HG02678 (cell line): Measurements from ENCODE around the gene BTBD1.

Experiments used
- ATAC-seq: cut with Tn5 transposase; IDR thresholded peaks from one replicate; pipeline ENCODE4 v1.9.1; 2021; ENCODE audit warnings: mild to moderate bottlenecking, moderate library complexity; ENCODE audit not compliant: unreplicated experiment

The BTBD1 gene

GRCh38 chr15:82999426-82999825, 67.6 kb downstream of the BTBD1 start:
- no peak for ATAC-seq

GRCh38 chr15:82995938-82996337, 71.1 kb downstream of the BTBD1 start:
- ATAC-seq, result no peak

- ATAC-seq, result no peak
These were observed 72.0 kb downstream of the BTBD1 start for GRCh38 chr15:82995076-82995475.

GRCh38 chr15:82993144-82993543, 73.9 kb downstream of the BTBD1 start:
- ATAC-seq, result no peak

GRCh38 chr15:82992436-82992998, 74.5 kb downstream of the BTBD1 start:
- no peak for ATAC-seq

- ATAC-seq, result no peak
These were observed 80.6 kb downstream of the BTBD1 start for GRCh38 chr15:82986442-82986780.

- ATAC-seq, result peak; percentile 98
These were observed 81.2 kb downstream of the BTBD1 start, which contains the start of gene RAMAC for GRCh38 chr15:82985688-82986441. Gene RAMAC, plus strand, starts transcription at chr15:82986210. Its CDS starts 2,809 bp downstream, at chr15:82989019.

- ATAC-seq, result no peak
These were observed 86.1 kb downstream of the BTBD1 start for GRCh38 chr15:82980981-82981380.

- ATAC-seq, result no peak
These were observed 87.3 kb downstream of the BTBD1 start for GRCh38 chr15:82979726-82980125.

GRCh38 chr15:82978438-82978837, 88.6 kb downstream of the BTBD1 start:
- no peak for ATAC-seq

GRCh38 chr15:82977076-82977475, 90.0 kb downstream of the BTBD1 start:
- ATAC-seq, result no peak

- ATAC-seq, result no peak
These were observed 94.1 kb downstream of the BTBD1 start for GRCh38 chr15:82972990-82973389.

GRCh38 chr15:82971218-82971984, 95.7 kb downstream of the BTBD1 start:
- no peak for ATAC-seq

GRCh38 chr15:82970696-82971095, 96.4 kb downstream of the BTBD1 start:
- ATAC-seq, result no peak

- no peak for ATAC-seq
These were observed 96.9 kb downstream of the BTBD1 start for GRCh38 chr15:82970078-82970686.

- no peak for ATAC-seq
These were observed 97.7 kb downstream of the BTBD1 start for GRCh38 chr15:82969353-82969752.

GRCh38 chr15:82968066-82968465, 99.0 kb downstream of the BTBD1 start:
- ATAC-seq, result no peak

- ATAC-seq, result peak; percentile 87
These were observed 100.4 kb downstream of the BTBD1 start for GRCh38 chr15:82966671-82967071.
